ENCODE measurements around the gene NEK9.

NEK9 gene

GRCh38 chr14:75088566-75089373 is 38.1 kb downstream of the NEK9 start:
- TF ChIP-seq CTCF (IDR thresholded peaks at IDR 0.05; ENCODE audit: low read depth, low read length), result peak; percentile 84
- peak; percentile 74 to 75 for DNase-seq (ENCODE audit: low read depth in 2 of 2)
- no peak overlapping the region for H3K4me3 ChIP-seq (replicated peaks in 1 of 2; ENCODE audit: low read depth in 2 of 2, low read length in 2 of 2)

GRCh38 chr14:75088153-75088552 is 38.7 kb downstream of the NEK9 start:
- H3K4me3 ChIP-seq (replicated peaks in 1 of 2; ENCODE audit: low read depth in 2 of 2, low read length in 2 of 2), result no peak overlapping the region
- no peak for DNase-seq (ENCODE audit: low read depth in 2 of 2)
- no peak for TF ChIP-seq CTCF (IDR thresholded peaks at IDR 0.05; ENCODE audit: low read depth, low read length)

- H3K4me3 ChIP-seq (replicated peaks in 1 of 2; ENCODE audit: low read depth in 2 of 2, low read length in 2 of 2), result no peak overlapping the region
- DNase-seq (ENCODE audit: low read depth in 2 of 2), result no peak
- no peak for TF ChIP-seq CTCF (IDR thresholded peaks at IDR 0.05; ENCODE audit: low read depth, low read length)
Measured at GRCh38 chr14:75084513-75084912, 42.3 kb downstream of the NEK9 start.

GRCh38 chr14:75083271-75083670 is 43.6 kb downstream of the NEK9 start:
- TF ChIP-seq CTCF (IDR thresholded peaks at IDR 0.05; ENCODE audit: low read depth, low read length), result no peak
- no peak overlapping the region for H3K4me3 ChIP-seq (replicated peaks in 1 of 2; ENCODE audit: low read depth in 2 of 2, low read length in 2 of 2)
- DNase-seq (ENCODE audit: low read depth in 2 of 2), result no peak

GRCh38 chr14:75081660-75082229 is 45.1 kb downstream of the NEK9 start:
- H3K4me3 ChIP-seq (replicated peaks in 1 of 2; ENCODE audit: low read depth in 2 of 2, low read length in 2 of 2), result no peak overlapping the region
- DNase-seq (ENCODE audit: low read depth in 2 of 2), result peak in 1 of 2 donors; percentile 37
- TF ChIP-seq CTCF (IDR thresholded peaks at IDR 0.05; ENCODE audit: low read depth, low read length), result no peak

GRCh38 chr14:75079521-75079920 is 47.3 kb downstream of the NEK9 start:
- no peak for TF ChIP-seq CTCF (IDR thresholded peaks at IDR 0.05; ENCODE audit: low read depth, low read length)
- no peak for DNase-seq (ENCODE audit: low read depth in 2 of 2)
- no peak overlapping the region for H3K4me3 ChIP-seq (replicated peaks in 1 of 2; ENCODE audit: low read depth in 2 of 2, low read length in 2 of 2)
